Parathyroid adenoma (tissue), 2 donors: ENCODE data around the gene FADS3.

ENCODE experiments used
- H2AFZ ChIP-seq: fragments of 300-600 bp; sonication (generic); one replicate; pipeline ENCODE4 v1.7.0; 2017; ENCODE audit warnings: antibody characterized with exemption, mild to moderate bottlenecking
- H3K27ac ChIP-seq: fragments of 300-600 bp; sonication (generic); one replicate; pipeline ENCODE4 v1.7.0; 2017
- H3K27me3 ChIP-seq: fragments of 300-600 bp; sonication (generic); one replicate; pipeline ENCODE4 v1.7.0; 2017; ENCODE audit warnings: low read length; ENCODE audit not compliant: control insufficient read depth, insufficient read depth
- H3K36me3 ChIP-seq: fragments of 300-600 bp; sonication (generic); one replicate; pipeline ENCODE4 v1.7.0; 2017; ENCODE audit warnings: low read length; ENCODE audit not compliant: control insufficient read depth, insufficient read depth
- H3K4me1 ChIP-seq: fragments of 300-600 bp; sonication (generic); one replicate; pipeline ENCODE4 v1.7.0; 2017; ENCODE audit warnings: control low read depth
- H3K4me2 ChIP-seq: fragments of 300-600 bp; sonication (generic); one replicate; pipeline ENCODE4 v1.7.0; 2017; ENCODE audit warnings: low read length
- H3K4me3 ChIP-seq: fragments of 300-600 bp; sonication (generic); one replicate; pipeline ENCODE4 v1.7.0; 2017; ENCODE audit warnings: low read depth, low read length
- H3K79me2 ChIP-seq: fragments of 300-600 bp; sonication (generic); one replicate; pipeline ENCODE4 v1.7.0; 2017; ENCODE audit warnings: control low read depth
- H3K9ac ChIP-seq: fragments of 300-600 bp; sonication (generic); one replicate; pipeline ENCODE4 v1.7.0; 2017; ENCODE audit warnings: mild to moderate bottlenecking
- H3K9me3 ChIP-seq: fragments of 300-600 bp; sonication (generic); one replicate; pipeline ENCODE4 v1.7.0; 2017; ENCODE audit warnings: low read length; ENCODE audit not compliant: control insufficient read depth
- CTCF ChIP-seq: fragments of 300-600 bp; sonication (generic); IDR thresholded peaks from one replicate; pipeline ENCODE4 v1.7.0; 2017; ENCODE audit warnings: antibody characterized with exemption, mild to moderate bottlenecking
- donor health status: primary hyperparathyroidism.

Gene FADS3

GRCh38 chr11:61844909-61845565 lies 46.3 kb downstream of the FADS3 start:
- peaks cover 23% of the 10 kb centered on the region for H3K4me1 ChIP-seq
- peak overlapping the region; percentile 79 for H3K27ac ChIP-seq
- H3K36me3 ChIP-seq, result no peaks in the 10 kb centered on the region
- no peak overlapping the region for H3K4me2 ChIP-seq
- H3K4me3 ChIP-seq, result no peak overlapping the region
- no peak overlapping the region for H3K9ac ChIP-seq
- no peaks in the 10 kb centered on the region for H3K79me2 ChIP-seq
- H3K27me3 ChIP-seq, result no peaks in the 10 kb centered on the region
- no peaks in the 10 kb centered on the region for H3K9me3 ChIP-seq
- H2AFZ ChIP-seq, result no peak overlapping the region
- TF ChIP-seq CTCF, result no peak

GRCh38 chr11:61842528-61842820 lies 48.9 kb downstream of the FADS3 start:
- H3K79me2 ChIP-seq, result no peaks in the 10 kb centered on the region
- no peak overlapping the region for H2AFZ ChIP-seq
- no peaks in the 10 kb centered on the region for H3K27me3 ChIP-seq
- no peaks in the 10 kb centered on the region for H3K36me3 ChIP-seq
- H3K9ac ChIP-seq, result no peak overlapping the region
- H3K9me3 ChIP-seq, result no peaks in the 10 kb centered on the region
- no peak overlapping the region for H3K27ac ChIP-seq
- H3K4me3 ChIP-seq, result no peak overlapping the region
- no peak for TF ChIP-seq CTCF
- peaks cover 23% of the 10 kb centered on the region for H3K4me1 ChIP-seq
- no peak overlapping the region for H3K4me2 ChIP-seq

GRCh38 chr11:61841636-61842527 lies 49.5 kb downstream of the FADS3 start:
- Histone ChIP-seq H3K9ac (no peak overlapping the region), H3K4me1 (peaks cover 23% of the 10 kb centered on the region), H3K36me3 (no peaks in the 10 kb centered on the region), H3K27ac (peak overlapping the region; percentile 82), H2AFZ (no peak overlapping the region), H3K27me3 (no peaks in the 10 kb centered on the region), H3K79me2 (no peaks in the 10 kb centered on the region), H3K9me3 (no peaks in the 10 kb centered on the region), H3K4me2 (no peak overlapping the region), H3K4me3 (no peak overlapping the region)
- TF ChIP-seq CTCF, result no peak

GRCh38 chr11:61840371-61840770 lies 51.0 kb downstream of the FADS3 start:
- no peaks in the 10 kb centered on the region for H3K27me3 ChIP-seq
- no peak overlapping the region for H2AFZ ChIP-seq
- no peak for TF ChIP-seq CTCF
- H3K79me2 ChIP-seq, result peaks cover 3% of the 10 kb centered on the region
- H3K9ac ChIP-seq, result no peak overlapping the region
- H3K9me3 ChIP-seq, result no peaks in the 10 kb centered on the region
- H3K27ac ChIP-seq, result peak overlapping the region; percentile 82
- no peaks in the 10 kb centered on the region for H3K36me3 ChIP-seq
- H3K4me2 ChIP-seq, result no peak overlapping the region
- peak overlapping the region; percentile 11 for H3K4me3 ChIP-seq
- peaks cover 29% of the 10 kb centered on the region for H3K4me1 ChIP-seq
